Measurements from ENCODE around the gene FCGR1A.
"Not testable (repeated sequence)": the region's sequence is repeated elsewhere in the genome, so short reads cannot be mapped to it uniquely, and the experiment has no call there.

The FCGR1A gene

GRCh38 chr1:149778313-149778712, 4.2 kb upstream of the FCGR1A start:
- DNase-seq, result not testable (repeated sequence)

- peak; percentile 61 for DNase-seq
These were observed 995 bp upstream of the FCGR1A start for GRCh38 chr1:149781413-149781984.

GRCh38 chr1:149783289-149783688, 795 bp downstream of the FCGR1A start:
- not testable (repeated sequence) for DNase-seq

- not testable (repeated sequence) for DNase-seq
These were observed 1.4 kb downstream of the FCGR1A start for GRCh38 chr1:149783868-149784267.

- DNase-seq, result not testable (repeated sequence)
These were observed 5.4 kb downstream of the FCGR1A start for GRCh38 chr1:149787688-149788451.

GRCh38 chr1:149792502-149792901, 10.0 kb downstream of the FCGR1A start:
- DNase-seq, result peak; percentile 69

- peak; percentile 84 for DNase-seq
These were observed 10.5 kb downstream of the FCGR1A start for GRCh38 chr1:149792912-149793515.

- not testable (repeated sequence) for DNase-seq
These were observed 11.4 kb downstream of the FCGR1A start for GRCh38 chr1:149793885-149794284.

- not testable (repeated sequence) for DNase-seq
These were observed 19.1 kb downstream of the FCGR1A start for GRCh38 chr1:149801628-149802027.

- DNase-seq, result not testable (repeated sequence)
These were observed 22.1 kb downstream of the FCGR1A start for GRCh38 chr1:149804417-149805080.

- DNase-seq, result peak; percentile 36
These were observed 28.4 kb downstream of the FCGR1A start for GRCh38 chr1:149810697-149811405.

GRCh38 chr1:149811514-149811889, 29.0 kb downstream of the FCGR1A start:
- peak; percentile 30 for DNase-seq

- DNase-seq, result peak; percentile 94
These were observed 29.7 kb downstream of the FCGR1A start for GRCh38 chr1:149811890-149812829.

- DNase-seq, result peak; percentile 66
These were observed 30.7 kb downstream of the FCGR1A start for GRCh38 chr1:149812893-149813801.

- not testable (repeated sequence) for DNase-seq
These were observed 37.9 kb downstream of the FCGR1A start for GRCh38 chr1:149820387-149820786.

- DNase-seq, result not testable (repeated sequence)
These were observed 44.1 kb downstream of the FCGR1A start for GRCh38 chr1:149826555-149826954.

GRCh38 chr1:149831764-149832315, 49.3 kb downstream of the FCGR1A start:
- DNase-seq, result not testable (repeated sequence)

GRCh38 chr1:149832316-149833126, 50.0 kb downstream of the FCGR1A start:
- not testable (repeated sequence) for DNase-seq

- not testable (repeated sequence) for DNase-seq
These were observed 50.6 kb downstream of the FCGR1A start for GRCh38 chr1:149833144-149833543.

Data from RPMI8226 (cell line).